Measurements from ENCODE around the gene RPS25. TPM values are rescaled to one million over a fixed set of nuclear protein-coding genes. Genes with fewer than 3 reads are reported as not detected.
A peak's percentile ranks its signal among the peaks of the same experiment; 100 is the strongest.

RPS25 gene
- total RNA-seq, 4 donors from 2014 or later: 852 to 1,992 (median 1,622) TPM

DNA sequence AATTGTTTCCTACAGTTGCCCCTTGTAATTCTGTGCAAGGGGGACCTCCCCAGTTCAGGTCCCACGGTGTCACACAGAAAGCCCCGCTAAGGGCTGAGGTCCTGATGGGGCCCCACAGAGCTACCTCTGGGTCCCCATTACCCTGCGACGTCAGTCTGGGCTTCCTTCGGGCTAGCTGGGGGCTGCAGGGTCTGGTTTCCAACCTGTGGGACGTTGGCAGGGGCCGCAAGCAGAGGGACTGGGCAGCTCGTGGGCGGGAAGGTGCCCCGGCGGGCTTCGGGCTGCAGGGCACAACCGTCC lies 11.8 kb upstream of the RPS25 start:
- Histone ChIP-seq H3K4me1 (peaks cover 6 to 13% of the 10 kb centered on the region in 2 donors), H3K4me3 (replicated peaks in 1 of 3) (peak overlapping the region; percentile 28 to 73 (median 50)), H3K27me3 (no peaks in the 10 kb centered on the region), H3K27ac (peak overlapping the region in 2 of 3 donors; percentile 51 to 64), H3K36me3 (peaks cover 0 to 2% of the 10 kb centered on the region in 2 donors), H3K9me3 (no peaks in the 10 kb centered on the region)
- intact Hi-C loops (cut with DNase I): no loop called here
- 23% methylated on average over 2 of the region's 13 CpGs; no CpG with 5 or more reads in 1 of the 2 donors for WGBS, 2 donors
- no peak for DNase-seq
- TF ChIP-seq POLR2A (IDR thresholded peaks at IDR 0.05): no peak
- TF ChIP-seq, protein P1, sequence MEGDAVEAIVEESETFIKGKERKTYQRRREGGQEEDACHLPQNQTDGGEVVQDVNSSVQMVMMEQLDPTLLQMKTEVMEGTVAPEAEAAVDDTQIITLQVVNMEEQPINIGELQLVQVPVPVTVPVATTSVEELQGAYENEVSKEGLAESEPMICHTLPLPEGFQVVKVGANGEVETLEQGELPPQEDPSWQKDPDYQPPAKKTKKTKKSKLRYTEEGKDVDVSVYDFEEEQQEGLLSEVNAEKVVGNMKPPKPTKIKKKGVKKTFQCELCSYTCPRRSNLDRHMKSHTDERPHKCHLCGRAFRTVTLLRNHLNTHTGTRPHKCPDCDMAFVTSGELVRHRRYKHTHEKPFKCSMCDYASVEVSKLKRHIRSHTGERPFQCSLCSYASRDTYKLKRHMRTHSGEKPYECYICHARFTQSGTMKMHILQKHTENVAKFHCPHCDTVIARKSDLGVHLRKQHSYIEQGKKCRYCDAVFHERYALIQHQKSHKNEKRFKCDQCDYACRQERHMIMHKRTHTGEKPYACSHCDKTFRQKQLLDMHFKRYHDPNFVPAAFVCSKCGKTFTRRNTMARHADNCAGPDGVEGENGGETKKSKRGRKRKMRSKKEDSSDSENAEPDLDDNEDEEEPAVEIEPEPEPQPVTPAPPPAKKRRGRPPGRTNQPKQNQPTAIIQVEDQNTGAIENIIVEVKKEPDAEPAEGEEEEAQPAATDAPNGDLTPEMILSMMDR (IDR thresholded peaks at IDR 0.05): no peak

DNA sequence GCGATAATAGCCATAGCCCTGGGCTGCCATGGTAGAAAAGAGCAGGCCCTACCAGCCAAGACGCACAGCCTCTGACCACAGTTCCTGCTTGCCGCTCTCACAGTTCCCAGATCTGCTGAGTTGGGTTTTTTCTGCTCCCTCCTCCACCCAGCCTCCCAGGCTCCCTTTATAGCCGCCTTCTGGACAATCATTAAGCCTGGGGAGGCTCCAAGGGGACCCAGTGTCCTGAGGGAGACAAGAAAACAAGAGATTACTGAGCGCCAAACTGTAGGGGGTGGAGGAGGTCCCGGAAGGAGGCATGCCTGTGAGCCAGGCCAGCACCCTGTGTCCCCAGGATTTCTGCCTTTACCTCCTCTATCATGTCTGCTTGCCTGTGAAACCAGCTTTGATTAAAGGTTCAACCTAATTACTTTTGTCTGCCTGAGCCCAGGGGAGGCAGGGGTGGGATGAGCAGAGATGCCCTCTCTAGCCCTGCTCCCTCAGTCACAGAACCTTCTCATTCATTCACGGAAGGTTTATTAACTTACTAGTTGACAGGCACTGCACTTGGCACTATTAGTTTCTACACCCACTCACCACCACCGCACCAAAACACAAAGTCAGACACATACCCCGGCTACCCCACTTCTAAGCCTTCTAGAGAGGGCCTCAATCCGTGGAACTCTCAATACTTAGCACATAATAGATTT lies 11.3 kb upstream of the RPS25 start:
- peak overlapping the region in 1 of 3 donors; percentile 73 for H3K4me3 ChIP-seq (replicated peaks in 1 of 3)
- H3K27me3 ChIP-seq: no peaks in the 10 kb centered on the region
- intact Hi-C loops (cut with DNase I): no loop called here
- H3K36me3 ChIP-seq: peaks cover 0 to 7% of the 10 kb centered on the region in 2 donors
- H3K27ac ChIP-seq: no peak overlapping the region
- no peak for TF ChIP-seq POLR2A (IDR thresholded peaks at IDR 0.05)
- TF ChIP-seq, protein P1 (IDR thresholded peaks at IDR 0.05): no peak
- DNase-seq: no peak
- no peaks in the 10 kb centered on the region for H3K9me3 ChIP-seq
- H3K4me1 ChIP-seq: peaks cover 6 to 18% of the 10 kb centered on the region in 2 donors
- whole genome bisulfite sequencing, 2 donors: 56 to 69% methylated on average over 8 to 10 of the region's 10 CpGs

DNA sequence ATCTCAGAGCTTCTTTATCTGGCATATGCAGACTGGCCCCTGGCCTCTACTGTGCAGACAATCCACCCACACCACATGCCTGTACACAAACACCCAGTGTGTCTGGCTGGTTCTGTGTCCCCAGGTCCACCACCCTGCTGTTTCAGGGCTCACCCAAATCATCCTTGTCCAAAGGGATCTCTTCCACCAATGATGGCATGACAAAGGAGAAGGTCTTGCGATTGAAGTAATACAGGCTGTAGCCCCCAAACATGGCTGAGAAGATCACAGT lies 10.9 kb upstream of the RPS25 start:
- no peak overlapping the region for H3K4me3 ChIP-seq (replicated peaks in 1 of 3)
- intact Hi-C loops (cut with DNase I): no loop called here
- 71 to 100% methylated on average over 1 of the region's 1 CpG for WGBS, 2 donors

DNA sequence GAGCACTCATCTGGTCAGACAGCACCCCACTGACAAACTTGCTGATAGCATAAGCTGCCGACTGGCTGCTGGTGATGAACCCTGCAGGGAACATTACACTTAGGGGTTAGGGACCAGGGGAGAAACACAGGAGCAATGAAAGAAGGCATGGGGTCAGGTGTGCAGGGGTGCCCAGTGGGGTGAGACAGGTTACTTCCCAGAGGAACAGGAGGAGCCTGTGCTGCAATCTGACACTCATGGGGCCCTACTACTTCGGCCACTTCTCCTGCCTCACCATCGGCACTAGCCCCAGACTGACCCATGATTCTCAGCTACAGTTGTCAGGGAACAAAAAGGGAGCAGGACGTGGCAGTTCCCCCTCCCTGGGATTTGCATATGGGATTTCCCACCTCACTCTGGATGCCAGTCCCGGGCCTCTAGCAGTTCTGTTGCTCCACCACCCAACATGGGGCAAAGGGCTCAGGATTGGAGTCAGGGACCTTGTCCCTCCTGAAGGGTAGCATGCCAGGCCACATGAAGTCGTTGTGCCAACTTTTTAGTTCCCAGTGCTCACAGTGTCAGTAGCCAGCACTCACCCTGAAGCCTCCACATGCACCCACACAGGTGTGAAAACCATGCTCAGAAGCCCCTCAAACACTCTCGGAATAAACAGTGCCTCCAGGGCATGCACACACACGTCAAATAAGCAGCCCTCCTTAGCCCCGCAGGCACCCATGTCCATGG lies 10.4 kb upstream of the RPS25 start:
- intact Hi-C loops (cut with DNase I): no loop called here
- H3K27ac ChIP-seq: no peak overlapping the region

More for the DNA sequence above, 10.9 kb upstream of the RPS25 start:
- H3K27me3 ChIP-seq: no peaks in the 10 kb centered on the region
- DNase-seq: no peak
- peaks cover 0 to 11% of the 10 kb centered on the region in 2 donors for H3K36me3 ChIP-seq
- no peaks in the 10 kb centered on the region for H3K9me3 ChIP-seq
- no peak overlapping the region for H3K27ac ChIP-seq
- peaks cover 6 to 18% of the 10 kb centered on the region in 2 donors for H3K4me1 ChIP-seq
- no peak for TF ChIP-seq POLR2A (IDR thresholded peaks at IDR 0.05)
- TF ChIP-seq, protein P1 (IDR thresholded peaks at IDR 0.05): no peak

More for the DNA sequence above, 10.4 kb upstream of the RPS25 start:
- Histone ChIP-seq H3K4me3 (replicated peaks in 1 of 3) (no peak overlapping the region), H3K4me1 (peaks cover 6 to 18% of the 10 kb centered on the region in 2 donors), H3K36me3 (peaks cover 2 to 16% of the 10 kb centered on the region in 2 donors), H3K27me3 (no peaks in the 10 kb centered on the region), H3K9me3 (no peaks in the 10 kb centered on the region)
- no peak for DNase-seq
- TF ChIP-seq, protein P1 (IDR thresholded peaks at IDR 0.05): no peak
- no peak for TF ChIP-seq POLR2A (IDR thresholded peaks at IDR 0.05)
- WGBS, 2 donors: 84 to 87% methylated on average over 9 of the region's 9 CpGs
